Right lobe of liver (tissue), 6 donors: ENCODE measurements around the gene TSC22D1. TPM values are rescaled to one million over a fixed set of nuclear protein-coding genes. Genes with fewer than 3 reads are reported as not detected.
"Not testable (repeated sequence)": the region's sequence is repeated elsewhere in the genome, so short reads cannot be mapped to it uniquely, and the experiment has no call there.

Source experiments
- ATAC-seq, 4 donors: fragments of 200-7000 bp; cut with Tn5 transposase; one replicate each; pipeline ENCODE4 v1.9.1; 2020; ENCODE audit warnings: mild to moderate bottlenecking in 4 of 4, moderate library complexity in 4 of 4
- DNase-seq, 3 donors: peaks; one replicate each; pipeline ENCODE4 v3.0.0-alpha.2; 2020
- H3K27ac ChIP-seq, 3 donors: fragments of 200-600 bp; one replicate each; pipeline ENCODE4 v1.8.0; 2022
- H3K27me3 ChIP-seq, 2 donors: fragments of 200-600 bp; one replicate each; pipeline ENCODE4 v1.8.0; 2022
- H3K36me3 ChIP-seq, 4 donors: fragments of 200-600 bp; sonication (generic) in 1 of 4; one replicate each; pipeline versions ENCODE4 v1.5.1 to v1.8.0; 2017 to 2022; ENCODE audit warnings: control low read depth in 1 of 4
- H3K4me1 ChIP-seq, 4 donors: fragments of 200-600 bp; sonication (generic) in 1 of 4; one replicate each; pipeline versions ENCODE4 v1.5.1 to v1.8.0; 2017 to 2022; ENCODE audit warnings: control low read depth in 1 of 4
- H3K4me3 ChIP-seq, 3 donors: fragments of 200-600 bp; one replicate each; pipeline ENCODE4 v1.8.0; 2022
- H3K9me3 ChIP-seq, 4 donors: fragments of 200-600 bp; sonication (generic) in 1 of 4; one replicate each; pipeline versions ENCODE4 v1.5.1 to v1.8.0; 2017 to 2022; ENCODE audit warnings: control low read depth in 1 of 4
- POLR2A ChIP-seq: fragments of 450-650 bp; IDR thresholded peaks from one replicate; pipeline ENCODE4 v1.6.1; 2017; ENCODE audit warnings: antibody characterized with exemption, mild to moderate bottlenecking
- WGBS: methylation state at CpG from one replicate; pipeline ENCODE4 v1.1.6; 2018; ENCODE audit warnings: low coverage, low lambda C conversion rate; ENCODE audit not compliant: insufficient coverage; ENCODE audit errors: missing lambda C conversion rate; 5-methylcytosine and 5-hydroxymethylcytosine counted together
- intact Hi-C, 2 donors: fragments of 100-400 bp; cut with DNase I; formaldehyde crosslinking; loops; one replicate each; pipeline versions ENCODE4 v1.11.2 to v1.14.1; 2022
- total RNA-seq, 6 experiments: library from RNA; depleted of rRNA in 2 of 6; stranded (reverse); fragments of >200 nt in 2 of 6; fragmentation: NEBNext Ultra II Directional in 3 of 6; extraction: Animal tissue kit (Norgen Biotek cat#: 25700) in 3 of 6; gene quantifications; one replicate each; pipeline versions ENCODE4 v1.1.0 to v1.2.4, GENCODE V29; 2016 to 2023
- TF ChIP-seq, protein P1 (sequence below), 4 donors: fragments of 200-600 bp in 3 of 4; fragments of 450-650 bp in 1 of 4; IDR thresholded peaks; one replicate each; pipeline versions ENCODE4 v1.5.1 to v1.8.0; 2016 to 2022; ENCODE audit warnings: antibody characterized with exemption in 4 of 4, mild to moderate bottlenecking in 2 of 4
- donor health status: DM: no; HTN: yes; CAD: no.
- donor health status: DM: no; HTN: no; CAD: no.
- donor health status: DM: no; HTN: no; CAD: no.
- donor health status: DM: no; HTN: yes; CAD: no.
- donor health status: DM: no; HTN: yes; CAD: no.

Gene TSC22D1
- total RNA-seq, 6 experiments from 2014 or later: 21.2 to 44.4 (median 27.9) TPM

- no peak overlapping the region for H3K27ac ChIP-seq
- no peak for DNase-seq
- TF ChIP-seq, protein P1, sequence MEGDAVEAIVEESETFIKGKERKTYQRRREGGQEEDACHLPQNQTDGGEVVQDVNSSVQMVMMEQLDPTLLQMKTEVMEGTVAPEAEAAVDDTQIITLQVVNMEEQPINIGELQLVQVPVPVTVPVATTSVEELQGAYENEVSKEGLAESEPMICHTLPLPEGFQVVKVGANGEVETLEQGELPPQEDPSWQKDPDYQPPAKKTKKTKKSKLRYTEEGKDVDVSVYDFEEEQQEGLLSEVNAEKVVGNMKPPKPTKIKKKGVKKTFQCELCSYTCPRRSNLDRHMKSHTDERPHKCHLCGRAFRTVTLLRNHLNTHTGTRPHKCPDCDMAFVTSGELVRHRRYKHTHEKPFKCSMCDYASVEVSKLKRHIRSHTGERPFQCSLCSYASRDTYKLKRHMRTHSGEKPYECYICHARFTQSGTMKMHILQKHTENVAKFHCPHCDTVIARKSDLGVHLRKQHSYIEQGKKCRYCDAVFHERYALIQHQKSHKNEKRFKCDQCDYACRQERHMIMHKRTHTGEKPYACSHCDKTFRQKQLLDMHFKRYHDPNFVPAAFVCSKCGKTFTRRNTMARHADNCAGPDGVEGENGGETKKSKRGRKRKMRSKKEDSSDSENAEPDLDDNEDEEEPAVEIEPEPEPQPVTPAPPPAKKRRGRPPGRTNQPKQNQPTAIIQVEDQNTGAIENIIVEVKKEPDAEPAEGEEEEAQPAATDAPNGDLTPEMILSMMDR (IDR thresholded peaks at IDR 0.05): no peak
- TF ChIP-seq POLR2A: no peak
- no peaks in the 10 kb centered on the region for H3K9me3 ChIP-seq
- no peaks in the 10 kb centered on the region for H3K27me3 ChIP-seq
- H3K4me1 ChIP-seq: no peaks in the 10 kb centered on the region
- 81% methylated on average over 3 of the region's 3 CpGs for WGBS
- ATAC-seq: no peak
- no peaks in the 10 kb centered on the region for H3K36me3 ChIP-seq
- H3K4me3 ChIP-seq: no peak overlapping the region
- intact Hi-C loops: no loop called here
Observed at GRCh38 chr13:44565881-44566280, 10.2 kb downstream of the TSC22D1 start.

DNA sequence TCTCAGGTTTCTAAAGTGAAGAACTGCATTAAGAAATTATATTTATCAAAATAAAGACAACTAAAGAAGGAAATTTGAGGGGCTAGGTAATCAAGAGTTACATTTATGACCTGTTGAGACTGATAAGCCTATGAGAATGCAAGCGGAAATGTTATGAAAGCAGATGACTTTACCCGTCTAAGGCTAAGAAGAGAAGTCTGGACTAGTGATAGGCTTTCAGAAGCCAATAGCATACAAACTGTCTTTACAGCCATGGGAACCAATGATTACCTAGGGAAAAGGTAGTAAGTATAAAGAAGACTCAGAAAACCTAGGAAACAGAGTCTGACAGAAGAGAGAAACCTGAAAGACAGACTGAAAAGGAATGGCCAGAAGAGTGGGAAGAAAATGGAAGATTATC is 11.2 kb downstream of the TSC22D1 start:
- intact Hi-C loops: no loop called here

GRCh38 chr13:44562853-44563252 is 13.3 kb downstream of the TSC22D1 start:
- H3K4me1 ChIP-seq, ATAC-seq, H3K9me3 ChIP-seq, H3K36me3 ChIP-seq, H3K27ac ChIP-seq, DNase-seq, intact Hi-C loops, H3K27me3 ChIP-seq, H3K4me3 ChIP-seq: not testable (repeated sequence)
- 80% methylated on average over 2 of the region's 6 CpGs for WGBS

More for the DNA sequence above, 11.2 kb downstream of the TSC22D1 start:
- DNase-seq: no peak
- Histone ChIP-seq H3K4me3 (no peak overlapping the region), H3K4me1 (no peaks in the 10 kb centered on the region), H3K36me3 (no peaks in the 10 kb centered on the region), H3K27me3 (no peaks in the 10 kb centered on the region), H3K27ac (no peak overlapping the region), H3K9me3 (no peaks in the 10 kb centered on the region)
- 66% methylated on average over 2 of the region's 2 CpGs for WGBS
- ATAC-seq: no peak
- TF ChIP-seq POLR2A: no peak
- TF ChIP-seq, protein P1 (IDR thresholded peaks at IDR 0.05): no peak

- TF ChIP-seq, protein P1 (IDR thresholded peaks at IDR 0.05): no peak
- TF ChIP-seq POLR2A: no peak
- 89% methylated on average over 2 of the region's 2 CpGs for WGBS
- no peak overlapping the region for H3K27ac ChIP-seq
- no peaks in the 10 kb centered on the region for H3K36me3 ChIP-seq
- no peak for ATAC-seq
- no peaks in the 10 kb centered on the region for H3K9me3 ChIP-seq
- no peaks in the 10 kb centered on the region for H3K4me1 ChIP-seq
- H3K4me3 ChIP-seq: no peak overlapping the region
- intact Hi-C loops: no loop called here
- no peak for DNase-seq
- H3K27me3 ChIP-seq: no peaks in the 10 kb centered on the region
Observed at GRCh38 chr13:44561351-44561750, 14.8 kb downstream of the TSC22D1 start.

GRCh38 chr13:44557986-44558385 is 18.1 kb downstream of the TSC22D1 start:
- intact Hi-C loops: no loop called here
- no peaks in the 10 kb centered on the region for H3K27me3 ChIP-seq
- ATAC-seq (no peak), DNase-seq (no peak)
- WGBS: 81% methylated on average over 2 of the region's 2 CpGs
- H3K4me1 ChIP-seq: no peaks in the 10 kb centered on the region
- no peak for TF ChIP-seq POLR2A
- TF ChIP-seq, protein P1 (IDR thresholded peaks at IDR 0.05): no peak
- no peaks in the 10 kb centered on the region for H3K9me3 ChIP-seq
- H3K4me3 ChIP-seq: no peak overlapping the region
- H3K27ac ChIP-seq: no peak overlapping the region
- H3K36me3 ChIP-seq: no peaks in the 10 kb centered on the region
